SK-N-SH treated with all-trans-retinoic acid at 6 μM for 48 hours (cell line): ENCODE measurements around the gene PCNT.

Source experiments
- ATAC-seq: fragments of 200-7000 bp; cut with Tn5 transposase; 3 replicates; pipeline ENCODE4 v1.9.1; 2020; ENCODE audit warnings: mild to moderate bottlenecking, moderate library complexity
- ARNTL ChIP-seq: fragments of 450-650 bp; formaldehyde crosslinking; IDR thresholded peaks from 2 replicates; pipeline ENCODE4 v1.5.0; 2020; ENCODE audit warnings: low read depth, mild to moderate bottlenecking, moderate library complexity, borderline replicate concordance
- BACH2 ChIP-seq: fragments of 250-450 bp; sonication (Bioruptor Pico); IDR thresholded peaks from 2 replicates; pipeline ENCODE4 v1.9.0; 2021; ENCODE audit warnings: mild to moderate bottlenecking, borderline replicate concordance
- CREB5 ChIP-seq: fragments of 250-450 bp; sonication (Bioruptor Pico); IDR thresholded peaks from 2 replicates; pipeline ENCODE4 v1.5.1; 2020; ENCODE audit warnings: low read depth, mild to moderate bottlenecking, moderate library complexity
- CSDC2 ChIP-seq: fragments of 250-450 bp; sonication (Bioruptor Pico); IDR thresholded peaks from 2 replicates; pipeline ENCODE4 v1.5.0; 2020; ENCODE audit warnings: mild to moderate bottlenecking, moderate library complexity
- CSRNP3 ChIP-seq: fragments of 250-450 bp; sonication (Bioruptor Pico); IDR thresholded peaks from 2 replicates; pipeline ENCODE4 v1.5.1; 2021; ENCODE audit warnings: mild to moderate bottlenecking, moderate library complexity
- ESRRG ChIP-seq: fragments of 250-450 bp; sonication (Bioruptor Pico); IDR thresholded peaks from 2 replicates; pipeline ENCODE4 v1.6.1; 2021; ENCODE audit warnings: mild to moderate bottlenecking
- GLIS3 ChIP-seq: fragments of 250-450 bp; sonication (Bioruptor Pico); IDR thresholded peaks from 2 replicates; pipeline ENCODE4 v1.5.0; 2020; ENCODE audit warnings: mild to moderate bottlenecking, moderate library complexity
- ISL1 ChIP-seq: fragments of 250-450 bp; sonication (Bioruptor Pico); IDR thresholded peaks from 2 replicates; pipeline ENCODE4 v2.1.2; 2022; ENCODE audit warnings: mild to moderate bottlenecking, moderate library complexity
- OSR1 ChIP-seq: fragments of 250-450 bp; sonication (Bioruptor Pico); IDR thresholded peaks from 2 replicates; pipeline ENCODE4 v1.8.0; 2022; ENCODE audit warnings: moderate library complexity, mild to moderate bottlenecking, inconsistent platforms
- PATZ1 ChIP-seq: fragments of 250-450 bp; sonication (Bioruptor Pico); IDR thresholded peaks from 2 replicates; pipeline ENCODE4 v1.8.0; 2020; ENCODE audit warnings: mild to moderate bottlenecking, moderate library complexity, borderline replicate concordance
- POU6F1 ChIP-seq: fragments of 250-450 bp; sonication (Bioruptor Pico); IDR thresholded peaks from 2 replicates; pipeline ENCODE4 v1.8.0; 2021; ENCODE audit warnings: low read depth, mild to moderate bottlenecking, moderate library complexity, borderline replicate concordance
- PPARA ChIP-seq: fragments of 250-450 bp; sonication (Bioruptor Pico); IDR thresholded peaks from 2 replicates; pipeline ENCODE4 v1.5.0; 2020; ENCODE audit warnings: mild to moderate bottlenecking, borderline replicate concordance
- RARB ChIP-seq: fragments of 250-450 bp; sonication (Bioruptor Pico); IDR thresholded peaks from 2 replicates; pipeline ENCODE4 v1.8.0; 2021; ENCODE audit warnings: mild to moderate bottlenecking, moderate library complexity
- TCF4 ChIP-seq: fragments of 250-450 bp; sonication (Bioruptor Pico); IDR thresholded peaks from 2 replicates; pipeline ENCODE4 v1.8.0; 2021; ENCODE audit warnings: mild to moderate bottlenecking, moderate library complexity, borderline replicate concordance
- TOX ChIP-seq: fragments of 250-450 bp; sonication (Bioruptor Pico); IDR thresholded peaks from 2 replicates; pipeline ENCODE4 v1.8.0; 2021; ENCODE audit warnings: mild to moderate bottlenecking, moderate library complexity, borderline replicate concordance
- TSHZ2 ChIP-seq: fragments of 250-450 bp; sonication (Bioruptor Pico); IDR thresholded peaks from 2 replicates; pipeline ENCODE4 v1.5.0; 2020; ENCODE audit warnings: mild to moderate bottlenecking, moderate library complexity
- ZFP3 ChIP-seq: fragments of 250-450 bp; sonication (Bioruptor Pico); IDR thresholded peaks from 2 replicates; pipeline ENCODE4 v1.5.0; 2020; ENCODE audit warnings: mild to moderate bottlenecking, moderate library complexity
- ZFP30 ChIP-seq: fragments of 450-650 bp; formaldehyde crosslinking; IDR thresholded peaks from 2 replicates; pipeline ENCODE4 v1.5.0; 2022; ENCODE audit warnings: mild to moderate bottlenecking, moderate library complexity
- ZNF565 ChIP-seq: fragments of 450-650 bp; formaldehyde crosslinking; conservative IDR thresholded peaks from 2 replicates; pipeline ENCODE4 v1.5.0; 2020; ENCODE audit warnings: low read depth, mild to moderate bottlenecking, moderate library complexity
- ZNF70 ChIP-seq: fragments of 450-650 bp; formaldehyde crosslinking; IDR thresholded peaks from 2 replicates; pipeline ENCODE4 v1.5.0; 2020; ENCODE audit warnings: mild to moderate bottlenecking, moderate library complexity
- ZNF8 ChIP-seq: fragments of 450-650 bp; formaldehyde crosslinking; IDR thresholded peaks from 2 replicates; pipeline ENCODE4 v1.5.0; 2020; ENCODE audit warnings: mild to moderate bottlenecking, moderate library complexity

Gene PCNT

GRCh38 chr21:46397211-46397905 lies 73.4 kb downstream of the PCNT start:
- ATAC-seq: no peak
- no peak for TF ChIP-seq ZFP3 (CRISPR knock-in tag)
- no peak for TF ChIP-seq CSDC2 (CRISPR knock-in tag)
- no peak for TF ChIP-seq POU6F1 (CRISPR knock-in tag)
- TF ChIP-seq TSHZ2 (CRISPR knock-in tag): no peak
- no peak for TF ChIP-seq ZNF70
- TF ChIP-seq CREB5 (CRISPR knock-in tag): no peak
- TF ChIP-seq BACH2 (CRISPR knock-in tag): no peak
- TF ChIP-seq ZNF8 (CRISPR knock-in tag): no peak
- no peak for TF ChIP-seq ZFP30
- no peak for TF ChIP-seq PPARA (CRISPR knock-in tag)
- no peak for TF ChIP-seq ISL1 (CRISPR knock-in tag)
- no peak for TF ChIP-seq PATZ1 (CRISPR knock-in tag)
- no peak for TF ChIP-seq ARNTL (CRISPR knock-in tag)
- TF ChIP-seq RARB (CRISPR knock-in tag): no peak
- no peak for TF ChIP-seq TOX
- TF ChIP-seq TCF4 (CRISPR knock-in tag): no peak
- no peak for TF ChIP-seq CSRNP3 (CRISPR knock-in tag)

- no peak for ATAC-seq
- TF ChIP-seq ESRRG (CRISPR knock-in tag) (no peak), TOX (no peak), BACH2 (CRISPR knock-in tag) (no peak), PPARA (CRISPR knock-in tag) (no peak), CSDC2 (CRISPR knock-in tag) (no peak), RARB (CRISPR knock-in tag) (no peak), POU6F1 (CRISPR knock-in tag) (no peak), ZFP30 (no peak), ISL1 (CRISPR knock-in tag) (no peak), ZNF565 (CRISPR knock-in tag) (no peak), ZNF70 (no peak), TSHZ2 (CRISPR knock-in tag) (no peak), ARNTL (CRISPR knock-in tag) (no peak), PATZ1 (CRISPR knock-in tag) (no peak), OSR1 (no peak), GLIS3 (CRISPR knock-in tag) (no peak)
Observed at GRCh38 chr21:46397993-46398392, 74.0 kb downstream of the PCNT start.
